WTC11 (cell line): ENCODE measurements around the gene ADARB2. TPM values are rescaled to one million over a fixed set of nuclear protein-coding genes. Genes with fewer than 3 reads are reported as not detected.

ENCODE experiments used
- ATAC-seq: fragments of 200-7000 bp; cut with Tn5 transposase; 2 replicates; pipeline ENCODE4 v1.10.0; 2021; ENCODE audit warnings: mild to moderate bottlenecking, moderate library complexity
- CTCF ChIA-PET: fragments of 300-600 bp; sonication (Branson Sonifier 250); formaldehyde crosslinking; loops from one replicate; lab custom pipeline; 2021; ENCODE audit warnings: antibody characterized with exemption; lab: Charles Lee
- POLR2A ChIA-PET: fragments of 350-600 bp; sonication (Branson Sonifier 250); formaldehyde crosslinking; loops from one replicate; lab custom pipeline; 2021; ENCODE audit warnings: antibody characterized with exemption; lab: Charles Lee
- DNase-seq: peaks from one replicate; pipeline ENCODE4 v3.0.0; 2021; ENCODE audit warnings: low spot score
- H3K27ac Mint-ChIP-seq: 2 replicates; pipeline ENCODE4 v1.8.0; 2021; ENCODE audit warnings: mixed read lengths
- H3K27me3 Mint-ChIP-seq: 2 replicates; pipeline ENCODE4 v1.8.0; 2021; ENCODE audit warnings: low read depth, mild to moderate bottlenecking, moderate library complexity, mixed read lengths
- H3K36me3 Mint-ChIP-seq: 2 replicates; pipeline ENCODE4 v1.8.0; 2021; ENCODE audit warnings: mixed read lengths
- H3K4me1 Mint-ChIP-seq: 2 replicates; pipeline ENCODE4 v1.8.0; 2022; ENCODE audit warnings: mixed read lengths
- H3K4me3 Mint-ChIP-seq: 2 replicates; pipeline ENCODE4 v1.8.0; 2021; ENCODE audit warnings: mild to moderate bottlenecking, moderate library complexity, mixed read lengths
- H3K9me3 Mint-ChIP-seq: 2 replicates; pipeline ENCODE4 v1.8.0; 2021; ENCODE audit warnings: mixed read lengths
- ATF1 ChIP-seq: sonication (generic); formaldehyde crosslinking; IDR thresholded peaks from 2 replicates; pipeline ENCODE4 v1.8.1; 2023; ENCODE audit warnings: mild to moderate bottlenecking, moderate library complexity, missing genetic modification reagents
- CDX4 ChIP-seq: fragments of 250-450 bp; sonication (Bioruptor Pico); IDR thresholded peaks from 2 replicates; pipeline ENCODE4 v1.9.0; 2021; ENCODE audit warnings: moderate library complexity, mild to moderate bottlenecking, inconsistent platforms, borderline replicate concordance
- CREB1 ChIP-seq: sonication (generic); formaldehyde crosslinking; IDR thresholded peaks from 2 replicates; pipeline ENCODE4 v1.8.0; 2023; ENCODE audit warnings: mild to moderate bottlenecking, missing genetic modification reagents
- FOXK1 ChIP-seq: sonication (generic); formaldehyde crosslinking; IDR thresholded peaks from 2 replicates; pipeline ENCODE4 v1.8.0; 2022; ENCODE audit warnings: mild to moderate bottlenecking, moderate library complexity, missing genetic modification reagents
- GTF2I ChIP-seq: fragments of 250-450 bp; sonication (Bioruptor Pico); conservative IDR thresholded peaks from 2 replicates; pipeline ENCODE4 v1.4.0; 2021; ENCODE audit warnings: mild to moderate bottlenecking
- MAX ChIP-seq: sonication (generic); formaldehyde crosslinking; IDR thresholded peaks from 2 replicates; pipeline ENCODE4 v1.8.0; 2022; ENCODE audit warnings: mild to moderate bottlenecking, missing genetic modification reagents
- NR1H2 ChIP-seq: sonication (generic); formaldehyde crosslinking; IDR thresholded peaks from 2 replicates; pipeline ENCODE4 v1.9.0; 2021; ENCODE audit warnings: mild to moderate bottlenecking, moderate library complexity, missing genetic modification reagents
- STAT6 ChIP-seq: sonication (generic); formaldehyde crosslinking; conservative IDR thresholded peaks from 2 replicates; pipeline ENCODE4 v1.8.1; 2023; ENCODE audit warnings: mild to moderate bottlenecking, low read depth, missing genetic modification reagents, moderate library complexity
- ZBTB21 ChIP-seq: sonication (generic); formaldehyde crosslinking; IDR thresholded peaks from 2 replicates; pipeline ENCODE4 v1.8.1; 2023; ENCODE audit warnings: mild to moderate bottlenecking, missing genetic modification reagents, borderline replicate concordance
- ZMAT4 ChIP-seq: fragments of 250-450 bp; sonication (Bioruptor Pico); IDR thresholded peaks from 2 replicates; pipeline ENCODE4 v1.9.0; 2021; ENCODE audit warnings: mild to moderate bottlenecking
- ZNF425 ChIP-seq: fragments of 250-450 bp; sonication (Bioruptor Pico); conservative IDR thresholded peaks from 2 replicates; pipeline ENCODE4 v1.9.0; 2021; ENCODE audit warnings: mild to moderate bottlenecking
- total RNA-seq: library from RNA; stranded (reverse); gene quantifications from 3 replicates; pipeline ENCODE4 v1.2.3, GENCODE V29; 2021
- TF ChIP-seq, protein P1 (sequence below): sonication (generic); formaldehyde crosslinking; IDR thresholded peaks from 2 replicates; pipeline ENCODE4 v1.8.1; 2022; ENCODE audit warnings: mild to moderate bottlenecking, missing genetic modification reagents, moderate library complexity, borderline replicate concordance

Gene ADARB2
- total RNA-seq, 1 experiment from 2014 or later, result 3.7 TPM

GRCh38 chr10:1241973-1242935, 495.1 kb downstream of the ADARB2 start:
- Mint-ChIP-seq H3K4me3 (no peak overlapping the region), H3K36me3 (peaks cover 2% of the 10 kb centered on the region), H3K4me1 (peaks cover 31% of the 10 kb centered on the region), H3K27me3 (0 out of 2 replicates have a peak, but pooled peaks cover 4% of the 10 kb centered on the region), H3K27ac (peak overlapping the region; percentile 17), H3K9me3 (peaks cover 3% of the 10 kb centered on the region)
- TF ChIP-seq ZMAT4 (no peak), ZBTB21 (no peak), MAX (0 out of 2 replicates have a peak, but pooled peaks have one; percentile 17)
- ATAC-seq (no peak), DNase-seq (no peak)
- CTCF ChIA-PET, result interaction anchor here (1.7 to 3.2 kb wide), 5 partner anchors 13 to 132 kb away, joined by 5 to 32 read pairs (median 9); no protein-coding TSS in a partner anchor
- POLR2A ChIA-PET, result no interaction called here

GRCh38 chr10:1241322-1241890, 495.9 kb downstream of the ADARB2 start:
- CTCF ChIA-PET, result interaction anchor here (2.0 to 3.2 kb wide), 2 partner anchors 127 to 131 kb away, joined by 8 to 32 read pairs; no protein-coding TSS in a partner anchor
- H3K27me3 Mint-ChIP-seq, result 0 out of 2 replicates have a peak, but pooled peaks cover 4% of the 10 kb centered on the region
- TF ChIP-seq, protein P1, sequence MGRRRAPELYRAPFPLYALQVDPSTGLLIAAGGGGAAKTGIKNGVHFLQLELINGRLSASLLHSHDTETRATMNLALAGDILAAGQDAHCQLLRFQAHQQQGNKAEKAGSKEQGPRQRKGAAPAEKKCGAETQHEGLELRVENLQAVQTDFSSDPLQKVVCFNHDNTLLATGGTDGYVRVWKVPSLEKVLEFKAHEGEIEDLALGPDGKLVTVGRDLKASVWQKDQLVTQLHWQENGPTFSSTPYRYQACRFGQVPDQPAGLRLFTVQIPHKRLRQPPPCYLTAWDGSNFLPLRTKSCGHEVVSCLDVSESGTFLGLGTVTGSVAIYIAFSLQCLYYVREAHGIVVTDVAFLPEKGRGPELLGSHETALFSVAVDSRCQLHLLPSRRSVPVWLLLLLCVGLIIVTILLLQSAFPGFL (CRISPR knock-in tag), result no peak
- TF ChIP-seq CDX4 (CRISPR knock-in tag) (no peak), FOXK1 (no peak), ZNF425 (no peak), CREB1 (CRISPR knock-in tag) (no peak), STAT6 (CRISPR knock-in tag) (no peak), ATF1 (no peak), GTF2I (CRISPR knock-in tag) (no peak), NR1H2 (CRISPR knock-in tag) (no peak)
- TF ChIP-seq, all 79 proteins: peak for 0
- Mint-ChIP-seq H3K4me1 (peaks cover 31% of the 10 kb centered on the region), H3K27ac (no peak overlapping the region), H3K4me3 (no peak overlapping the region), H3K9me3 (peaks cover 3% of the 10 kb centered on the region), H3K36me3 (peaks cover 2% of the 10 kb centered on the region)
- no peak for ATAC-seq
- DNase-seq, result no peak
- POLR2A ChIA-PET, result no interaction called here
